ENCODE measurements around the gene TERT. TPM values are rescaled to one million over a fixed set of nuclear protein-coding genes. Genes with fewer than 3 reads are reported as not detected.

Gene TERT
- total RNA-seq, 2 donors from 2014 or later, result 7.1 to 9.8 TPM

GRCh38 chr5:1294206-1294834, 548 bp downstream of the TERT start:
- H3K4me3 Mint-ChIP-seq, result peak overlapping the region; percentile 49
- H3K4me1 Mint-ChIP-seq, result peaks cover 1% of the 10 kb centered on the region
- Histone ChIP-seq H3K9ac (ENCODE audit: extremely low read depth, low read length, poor library complexity, severe bottlenecking) (no peak overlapping the region), H3K9me3 (ENCODE audit: control insufficient read depth, low read length) (no peaks in the 10 kb centered on the region), H3K27ac (ENCODE audit: low read depth, low read length) (no peak overlapping the region), H3K36me3 (ENCODE audit: control insufficient read depth, insufficient read depth, low read length) (no peaks in the 10 kb centered on the region), H3K4me1 (ENCODE audit: control insufficient read depth, insufficient read depth, low read length) (no peaks in the 10 kb centered on the region), H3K27me3 (ENCODE audit: control insufficient read depth, insufficient read depth, low read length, poor library complexity, severe bottlenecking) (peaks cover 11% of the 10 kb centered on the region), H3K4me3 (ENCODE audit: low read length) (peak overlapping the region; percentile 75)
- peak; percentile 81 for DNase-seq
- peaks cover 24% of the 10 kb centered on the region for H3K27me3 Mint-ChIP-seq (ENCODE audit: insufficient read depth)
- no peak overlapping the region for H3K27ac Mint-ChIP-seq
- H3K9me3 Mint-ChIP-seq, result no peaks in the 10 kb centered on the region
- TF ChIP-seq CTCF (conservative IDR thresholded peaks at IDR 0.05), result no peak
- H3K36me3 Mint-ChIP-seq (ENCODE audit: low read depth), result no peaks in the 10 kb centered on the region
- WGBS, 2 experiments (ENCODE audit: insufficient coverage in 1 of 2, insufficient read length in 1 of 2), result 40 to 56% methylated on average over 28 to 69 of the region's 69 CpGs

- no peaks in the 10 kb centered on the region for H3K36me3 Mint-ChIP-seq (ENCODE audit: low read depth)
- H3K9me3 ChIP-seq (ENCODE audit: control insufficient read depth, low read length), result no peaks in the 10 kb centered on the region
- H3K27me3 Mint-ChIP-seq (ENCODE audit: insufficient read depth), result peaks cover 24% of the 10 kb centered on the region
- no peak overlapping the region for H3K27ac ChIP-seq (ENCODE audit: low read depth, low read length)
- H3K4me1 ChIP-seq (ENCODE audit: control insufficient read depth, insufficient read depth, low read length), result no peaks in the 10 kb centered on the region
- peaks cover 11% of the 10 kb centered on the region for H3K27me3 ChIP-seq (ENCODE audit: control insufficient read depth, insufficient read depth, low read length, poor library complexity, severe bottlenecking)
- H3K9me3 Mint-ChIP-seq, result no peaks in the 10 kb centered on the region
- H3K4me1 Mint-ChIP-seq, result peaks cover 1% of the 10 kb centered on the region
- no peak overlapping the region for H3K9ac ChIP-seq (ENCODE audit: extremely low read depth, low read length, poor library complexity, severe bottlenecking)
- WGBS, 2 experiments (ENCODE audit: insufficient coverage in 1 of 2, insufficient read length in 1 of 2), result 94 to 95% methylated on average over 41 to 60 of the region's 60 CpGs
- TF ChIP-seq CTCF (conservative IDR thresholded peaks at IDR 0.05), result no peak
- no peak overlapping the region for H3K4me3 Mint-ChIP-seq
- peak; percentile 48 for DNase-seq
- H3K4me3 ChIP-seq (ENCODE audit: low read length), result no peak overlapping the region
- no peak overlapping the region for H3K27ac Mint-ChIP-seq
- H3K36me3 ChIP-seq (ENCODE audit: control insufficient read depth, insufficient read depth, low read length), result no peaks in the 10 kb centered on the region
These were observed 1.3 kb downstream of the TERT start for GRCh38 chr5:1293416-1294205.

- Mint-ChIP-seq H3K4me3 (no peak overlapping the region), H3K27me3 (ENCODE audit: insufficient read depth) (peaks cover 24% of the 10 kb centered on the region), H3K36me3 (ENCODE audit: low read depth) (no peaks in the 10 kb centered on the region), H3K27ac (no peak overlapping the region), H3K9me3 (no peaks in the 10 kb centered on the region), H3K4me1 (peaks cover 1% of the 10 kb centered on the region)
- DNase-seq, result peak; percentile 43
- Histone ChIP-seq H3K27ac (ENCODE audit: low read depth, low read length) (no peak overlapping the region), H3K9me3 (ENCODE audit: control insufficient read depth, low read length) (no peaks in the 10 kb centered on the region), H3K9ac (ENCODE audit: extremely low read depth, low read length, poor library complexity, severe bottlenecking) (no peak overlapping the region), H3K4me1 (ENCODE audit: control insufficient read depth, insufficient read depth, low read length) (no peaks in the 10 kb centered on the region), H3K4me3 (ENCODE audit: low read length) (no peak overlapping the region), H3K36me3 (ENCODE audit: control insufficient read depth, insufficient read depth, low read length) (no peaks in the 10 kb centered on the region), H3K27me3 (ENCODE audit: control insufficient read depth, insufficient read depth, low read length, poor library complexity, severe bottlenecking) (peaks cover 11% of the 10 kb centered on the region)
- 94 to 98% methylated on average over 25 to 30 of the region's 30 CpGs for WGBS, 2 experiments (ENCODE audit: insufficient coverage in 1 of 2, insufficient read length in 1 of 2)
- TF ChIP-seq CTCF (conservative IDR thresholded peaks at IDR 0.05), result no peak
These were observed 1.9 kb downstream of the TERT start for GRCh38 chr5:1292846-1293415.
